HEK293T (cell line): ENCODE results near the gene RASGRP4.

ENCODE experiments used
- ARNT ChIP-seq: fragments of 450-650 bp; IDR thresholded peaks from 2 replicates; pipeline ENCODE4 v1.6.1; 2017; ENCODE audit warnings: mild to moderate bottlenecking
- BHLHE40 ChIP-seq: fragments of 450-650 bp; IDR thresholded peaks from 2 replicates; pipeline ENCODE4 v1.6.1; 2016; ENCODE audit warnings: mild to moderate bottlenecking, moderate library complexity, borderline replicate concordance
- CTBP1 ChIP-seq: fragments of 450-650 bp; IDR thresholded peaks from 2 replicates; pipeline ENCODE4 v1.6.1; 2016; ENCODE audit warnings: borderline replicate concordance
- FOXA1 ChIP-seq: fragments of 450-650 bp; IDR thresholded peaks from 2 replicates; pipeline ENCODE4 v1.6.1; 2016; ENCODE audit warnings: mild to moderate bottlenecking
- FOXK2 ChIP-seq: fragments of 450-650 bp; IDR thresholded peaks from 2 replicates; pipeline ENCODE4 v1.6.1; 2016; ENCODE audit warnings: mild to moderate bottlenecking
- FOXM1 ChIP-seq: fragments of 450-650 bp; IDR thresholded peaks from 2 replicates; pipeline ENCODE4 v1.6.1; 2017; ENCODE audit warnings: mild to moderate bottlenecking, borderline replicate concordance
- HDGF ChIP-seq: fragments of 450-650 bp; IDR thresholded peaks from 2 replicates; pipeline ENCODE4 v1.6.1; 2017; ENCODE audit warnings: antibody characterized with exemption, borderline replicate concordance
- L3MBTL2 ChIP-seq: fragments of 450-650 bp; conservative IDR thresholded peaks from 2 replicates; pipeline ENCODE4 v1.6.1; 2016; ENCODE audit warnings: mild to moderate bottlenecking
- PKNOX1 ChIP-seq: fragments of 450-650 bp; IDR thresholded peaks from 2 replicates; pipeline ENCODE4 v1.6.1; 2016
- SP1 ChIP-seq: fragments of 450-650 bp; IDR thresholded peaks from 2 replicates; pipeline ENCODE4 v1.6.1; 2017
- SUZ12 ChIP-seq: fragments of 450-650 bp; IDR thresholded peaks from 2 replicates; pipeline ENCODE4 v1.6.1; 2016; ENCODE audit warnings: mild to moderate bottlenecking
- TARDBP ChIP-seq: fragments of 450-650 bp; IDR thresholded peaks from 2 replicates; pipeline ENCODE4 v1.6.1; 2016
- ZNF384 ChIP-seq: fragments of 450-650 bp; IDR thresholded peaks from 2 replicates; pipeline ENCODE4 v1.6.1; 2016

- no peak for TF ChIP-seq ZNF384
- no peak for TF ChIP-seq FOXK2
- TF ChIP-seq ARNT: no peak
- no peak for TF ChIP-seq PKNOX1
- TF ChIP-seq HDGF: no peak
- TF ChIP-seq FOXA1: no peak
- no peak for TF ChIP-seq SP1
- TF ChIP-seq FOXM1: no peak
- no peak for TF ChIP-seq BHLHE40
- TF ChIP-seq SUZ12: no peak
- TF ChIP-seq CTBP1: no peak
- no peak for TF ChIP-seq TARDBP
- TF ChIP-seq L3MBTL2: no peak
These were observed 4.9 kb upstream of the RASGRP4 start for GRCh38 chr19:38430931-38431330.
